HG03045 (cell line): ENCODE results near the gene NUP93.
"Not testable (repeated sequence)": the region's sequence is repeated elsewhere in the genome, so short reads cannot be mapped to it uniquely, and the experiment has no call there.

Experiments used
- ATAC-seq: cut with Tn5 transposase; IDR thresholded peaks from one replicate; pipeline ENCODE4 v1.9.1; 2021; ENCODE audit warnings: mild to moderate bottlenecking, moderate library complexity; ENCODE audit not compliant: unreplicated experiment

The NUP93 gene

DNA sequence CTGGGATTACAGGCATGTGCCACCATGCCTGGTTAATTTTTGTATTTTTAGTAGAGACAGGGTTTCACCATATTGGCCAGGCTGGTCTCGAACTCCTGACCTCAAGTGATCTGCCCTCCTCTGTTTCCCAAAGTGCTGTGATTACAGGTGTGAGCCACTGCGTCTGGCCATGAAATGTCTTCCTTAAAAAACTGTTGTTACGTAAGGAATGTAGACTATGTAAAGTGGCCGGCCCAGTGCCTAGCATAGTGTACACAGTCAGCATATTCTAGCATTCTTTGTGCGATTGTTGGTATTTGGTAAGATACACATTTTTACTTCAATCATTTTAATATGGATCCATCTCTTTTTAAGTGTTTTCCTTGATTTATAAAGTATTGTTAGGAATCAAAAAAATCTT is 81.7 kb downstream of the NUP93 start:
- not testable (repeated sequence) for ATAC-seq

DNA sequence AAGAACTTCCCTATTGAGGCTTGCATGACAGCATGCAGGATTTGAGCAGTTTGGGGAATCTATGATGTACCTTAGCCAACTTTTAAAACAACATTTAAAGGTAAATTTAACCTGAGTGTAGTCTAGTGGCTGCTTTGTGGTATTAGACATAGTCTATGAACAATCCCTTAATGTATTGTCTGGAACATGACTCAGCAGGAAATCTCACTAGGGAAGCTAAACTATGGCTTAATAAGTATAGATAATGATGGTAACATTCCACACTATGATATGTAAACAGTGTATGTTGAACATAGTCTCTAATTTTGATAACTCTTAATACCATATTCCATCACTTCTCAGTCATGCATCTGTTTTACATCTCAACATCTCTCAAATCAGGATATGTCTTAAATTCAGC is 83.0 kb downstream of the NUP93 start:
- ATAC-seq = no peak

DNA sequence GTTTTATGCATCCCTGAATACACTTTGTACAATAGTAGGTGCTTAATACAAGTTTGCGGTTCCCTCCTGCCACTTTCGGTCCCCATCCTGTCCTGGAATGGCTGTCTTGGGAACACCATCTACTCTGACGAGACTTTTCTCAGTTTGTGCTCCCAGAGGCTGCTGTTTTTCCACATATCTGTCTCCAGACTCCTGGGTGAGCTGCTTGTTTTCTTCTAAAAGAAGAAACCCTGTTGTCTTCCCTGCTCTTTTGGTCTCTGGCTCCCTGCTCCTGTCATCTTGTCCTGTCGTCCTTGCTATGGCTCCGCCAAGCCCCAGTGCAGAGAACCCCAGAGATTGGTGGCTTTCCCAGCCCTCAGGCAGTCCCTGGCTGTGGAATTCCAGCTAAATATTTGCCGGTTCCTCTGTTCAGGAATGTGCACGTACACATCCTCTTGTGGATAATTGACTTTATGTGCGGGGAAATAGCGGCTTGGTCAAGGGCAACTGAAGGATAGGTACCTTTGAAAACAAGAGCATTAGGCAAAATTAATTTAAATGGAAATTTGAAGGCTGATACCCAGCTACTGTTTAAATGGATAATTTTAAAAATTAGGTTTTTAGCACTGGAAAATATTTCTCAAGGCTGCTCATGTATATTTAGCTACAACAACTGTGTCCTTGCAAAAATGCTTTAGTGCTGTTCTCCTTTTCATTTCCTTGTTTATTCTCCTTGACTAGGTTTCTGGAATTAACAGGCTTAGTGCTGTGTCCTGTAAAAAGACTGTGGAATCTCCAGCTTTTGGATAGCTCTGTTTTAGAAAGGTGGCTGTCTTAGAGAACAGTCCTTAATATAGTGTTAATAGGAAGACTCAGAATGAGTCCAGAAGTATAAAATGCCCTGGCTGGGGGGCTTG is 84.9 kb downstream of the NUP93 start:
- no peak for ATAC-seq

DNA sequence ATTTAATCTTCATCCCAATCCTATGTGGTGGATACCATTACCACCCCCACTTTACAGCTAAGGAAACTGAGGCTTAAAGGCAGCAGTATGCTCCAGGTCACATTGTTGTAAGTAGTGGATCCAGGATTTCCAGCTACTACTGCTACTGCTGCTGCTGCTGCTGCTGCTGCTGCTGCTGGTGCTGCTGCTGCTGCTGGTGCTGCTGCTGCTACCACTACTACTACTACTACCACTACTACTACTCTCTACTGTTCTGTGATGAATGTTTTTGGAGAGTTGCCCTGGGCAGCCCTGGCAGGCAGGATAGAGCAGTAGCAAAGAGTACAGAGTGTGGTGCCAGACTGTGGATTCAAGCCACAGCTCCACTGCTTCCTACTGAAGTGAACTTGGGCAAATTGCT is 85.8 kb downstream of the NUP93 start:
- ATAC-seq = no peak

DNA sequence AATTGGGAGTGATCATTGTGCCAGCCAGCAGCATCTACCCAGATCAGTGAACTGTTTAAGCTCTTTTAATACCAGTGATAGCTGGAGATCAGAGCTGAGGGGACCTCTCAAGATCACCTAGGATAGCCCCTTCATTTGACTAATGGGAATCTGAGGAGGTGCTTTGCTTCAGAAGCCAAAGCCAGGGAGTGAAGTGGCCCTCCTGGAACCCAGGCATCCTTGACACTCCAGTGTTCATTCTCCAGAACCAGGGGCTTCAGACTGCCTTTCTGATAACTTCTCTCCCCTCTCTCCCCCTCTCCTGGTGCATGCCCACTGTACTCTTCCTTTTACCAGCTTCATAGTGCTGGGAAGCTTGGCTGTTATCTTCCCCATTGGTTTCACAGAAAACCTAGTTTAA is 87.1 kb downstream of the NUP93 start:
- ATAC-seq = no peak

DNA sequence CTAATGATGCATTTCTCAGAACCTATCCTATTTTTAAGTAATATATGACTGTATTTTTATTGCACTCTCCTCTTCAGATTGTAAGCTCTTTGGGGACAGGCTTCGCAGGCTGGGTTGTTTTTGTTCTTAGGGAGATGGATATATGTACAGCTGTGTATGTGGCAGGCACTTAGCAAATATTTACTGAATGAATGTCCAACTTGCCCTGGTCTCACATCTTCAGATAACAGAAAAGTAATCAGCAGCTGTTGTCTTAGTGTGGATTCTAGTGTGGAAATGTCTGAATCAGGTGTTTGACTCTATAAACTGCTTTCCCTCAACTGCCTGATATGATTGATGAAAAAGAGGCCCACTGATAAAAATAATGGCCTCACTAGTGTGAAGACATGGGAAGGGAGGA is 88.0 kb downstream of the NUP93 start:
- ATAC-seq = no peak

DNA sequence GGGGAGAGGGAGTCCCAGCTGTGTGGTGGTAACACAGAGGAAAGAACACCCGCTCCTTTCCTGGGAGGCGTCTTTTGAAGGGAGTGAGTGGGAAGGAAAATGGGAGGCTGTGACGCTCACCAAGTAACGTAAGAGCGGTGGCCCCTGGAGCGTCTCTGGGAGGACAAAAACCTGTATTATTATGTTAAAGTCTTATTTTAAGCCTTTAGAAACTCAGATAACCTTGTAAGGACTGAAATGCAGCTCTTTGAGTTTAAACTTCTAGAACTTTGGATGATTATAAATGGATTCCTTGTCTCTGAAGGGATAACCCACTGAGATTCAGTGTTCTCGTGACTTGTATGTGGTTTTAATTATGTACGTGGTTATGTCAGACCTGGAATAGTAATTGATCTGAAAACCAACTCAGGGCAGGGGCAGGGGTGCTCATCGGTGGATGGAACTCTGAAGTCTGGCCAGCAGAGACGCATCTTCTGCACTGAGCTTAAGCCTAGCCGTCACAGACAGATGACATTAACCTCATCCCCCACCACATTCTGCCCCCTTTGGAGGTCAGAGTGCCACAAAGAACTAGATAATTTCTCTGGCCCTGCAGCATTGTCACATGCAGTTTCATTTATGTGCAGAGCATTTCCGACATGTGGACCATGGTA is 93.3 kb downstream of the NUP93 start:
- no peak for ATAC-seq

DNA sequence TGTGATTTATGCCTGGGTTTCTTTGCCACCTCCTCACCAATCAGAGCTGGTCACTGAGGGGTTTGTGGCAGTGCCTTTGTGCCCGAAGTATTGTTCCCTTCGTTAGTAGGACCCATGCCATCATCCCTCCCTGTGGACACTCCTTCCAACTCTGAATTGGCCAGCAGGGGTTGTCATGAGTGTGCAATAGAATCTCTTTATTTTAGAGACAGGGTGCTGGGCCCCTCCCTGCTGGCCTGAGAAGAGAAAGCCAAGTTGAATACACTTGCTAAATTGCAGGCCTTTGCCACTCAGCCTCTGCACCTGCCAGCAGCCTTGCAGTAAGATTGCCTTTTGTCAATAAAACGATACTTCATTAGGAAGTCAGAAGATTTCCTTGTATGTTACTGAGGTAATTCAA is 94.4 kb downstream of the NUP93 start:
- ATAC-seq = no peak

DNA sequence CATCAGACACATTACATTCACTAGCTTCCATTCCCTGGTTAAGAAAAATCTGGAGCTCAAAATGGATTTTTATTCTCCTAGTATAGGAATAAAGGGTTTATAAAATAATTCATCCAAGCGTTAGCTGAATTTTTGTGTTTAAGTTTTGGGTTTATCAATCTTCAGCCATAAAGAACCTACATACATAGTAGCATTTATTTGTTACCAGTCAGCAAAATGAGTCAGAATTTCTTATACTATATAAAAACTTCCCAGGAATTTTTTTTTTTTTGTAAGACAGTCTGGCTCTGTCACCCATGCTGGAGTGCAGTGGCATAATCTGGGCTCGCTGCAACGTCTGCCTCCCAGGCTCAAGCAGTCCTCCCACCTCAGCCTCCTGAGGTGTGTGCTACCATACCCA is 94.9 kb downstream of the NUP93 start:
- ATAC-seq = no peak

DNA sequence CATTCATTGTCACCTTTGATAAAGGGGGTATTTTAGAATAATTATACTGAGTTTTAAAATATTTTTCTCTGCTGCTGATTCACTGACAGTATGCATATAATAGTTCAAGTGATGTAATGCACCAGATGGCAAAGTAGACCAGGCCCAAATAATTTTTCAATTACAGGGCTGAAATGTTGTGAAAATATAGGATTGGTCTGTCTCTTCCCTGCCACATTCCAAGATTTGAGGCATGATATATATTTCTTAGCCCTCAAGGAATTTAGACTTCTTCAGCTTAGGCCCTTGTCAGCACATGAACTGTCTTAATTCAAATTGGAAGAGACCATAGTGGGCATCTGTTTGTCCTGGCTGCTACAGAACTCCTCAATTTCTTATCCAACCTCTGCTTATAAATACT is 95.9 kb downstream of the NUP93 start:
- ATAC-seq = no peak

DNA sequence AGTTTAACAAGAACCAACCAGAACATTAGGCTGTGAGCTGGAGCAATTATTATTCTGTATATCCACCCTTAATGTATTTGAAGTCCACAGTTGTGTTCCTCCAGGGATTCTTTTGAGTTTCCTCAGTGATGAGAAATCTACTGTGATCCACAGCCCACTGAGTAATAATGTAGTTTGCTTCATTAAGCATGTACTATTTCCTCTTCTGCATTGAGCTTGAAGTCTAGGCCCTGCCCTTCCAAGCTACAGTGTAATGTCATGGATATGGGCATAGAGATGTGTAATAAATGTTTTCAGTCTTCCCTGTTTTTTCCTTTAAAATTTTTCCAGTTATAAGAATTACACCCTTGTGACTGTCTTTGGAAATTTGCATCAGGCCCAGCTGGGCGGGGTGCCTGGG is 98.7 kb downstream of the NUP93 start:
- no peak for ATAC-seq

DNA sequence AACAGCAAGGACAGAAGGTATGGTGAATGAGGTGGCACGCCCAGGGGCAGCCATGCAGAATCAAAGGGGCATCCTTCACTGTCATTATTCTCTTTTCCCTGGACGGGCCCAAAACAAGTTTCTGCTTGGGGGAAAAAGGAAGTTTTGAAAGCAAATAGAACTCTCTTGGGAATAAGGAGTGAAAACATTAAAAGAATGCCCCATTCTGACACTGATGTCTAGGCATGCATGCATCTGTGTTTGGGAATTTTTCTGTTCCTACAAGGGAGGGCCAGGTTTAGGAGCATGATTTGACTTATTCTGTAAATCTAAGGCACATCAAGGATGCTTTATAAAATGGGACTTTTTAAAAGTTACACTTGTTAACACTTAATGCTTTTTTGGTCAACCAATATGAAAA is 100.7 kb downstream of the NUP93 start:
- ATAC-seq = no peak

DNA sequence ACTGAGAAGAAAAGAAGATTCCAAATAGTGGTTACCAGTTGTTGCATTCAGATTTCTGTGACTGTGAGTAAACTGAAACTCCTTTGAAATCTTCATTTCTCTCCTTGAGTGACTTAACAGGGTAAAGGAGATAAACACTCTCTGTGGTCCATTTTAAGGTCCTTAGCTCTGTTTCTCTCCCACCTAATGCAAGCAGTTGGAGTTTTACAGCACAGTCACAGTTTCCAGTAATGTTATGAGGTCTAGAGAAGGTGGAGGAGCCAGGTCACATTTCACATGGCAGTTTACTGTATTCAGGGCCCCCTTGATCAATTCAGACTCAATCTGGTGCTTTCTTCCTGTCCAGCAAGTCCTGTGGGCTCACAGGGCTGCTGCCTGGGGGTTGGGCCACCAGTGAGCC is 102.8 kb downstream of the NUP93 start:
- ATAC-seq = no peak

DNA sequence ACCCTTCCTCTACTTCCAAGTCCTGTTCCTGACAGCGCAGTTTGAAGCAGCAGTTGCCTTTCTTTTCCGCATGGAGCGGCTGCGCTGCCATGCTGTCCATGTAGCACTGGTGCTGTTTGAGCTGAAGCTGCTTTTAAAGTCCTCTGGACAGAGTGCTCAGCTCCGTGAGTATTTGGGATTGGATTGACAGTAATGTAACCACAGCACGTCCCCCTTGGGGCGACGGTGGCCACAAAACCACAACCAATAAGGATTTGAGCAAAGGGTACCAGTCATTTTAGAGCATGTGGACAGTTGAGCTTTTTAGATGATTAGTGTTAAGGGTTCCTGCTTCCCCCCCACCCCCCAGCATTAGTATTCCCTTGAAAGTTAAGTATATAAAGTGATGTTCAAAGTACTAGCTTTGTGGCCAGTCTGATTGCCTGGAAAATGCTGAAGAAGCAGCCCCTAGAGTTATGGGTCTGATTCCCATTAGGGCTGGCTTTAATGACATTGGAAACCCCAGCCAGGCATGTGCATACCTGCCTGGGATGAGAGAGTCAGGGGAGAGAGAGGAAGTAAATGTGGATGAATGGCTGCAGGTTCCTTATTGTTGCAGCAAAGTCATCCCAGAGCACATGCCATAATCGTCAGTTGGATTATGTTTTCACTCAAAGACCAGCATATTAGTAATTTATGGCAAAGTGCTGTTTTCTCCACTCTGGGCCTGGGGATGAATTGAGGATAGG is 103.5 kb downstream of the NUP93 start:
- ATAC-seq = no peak

DNA sequence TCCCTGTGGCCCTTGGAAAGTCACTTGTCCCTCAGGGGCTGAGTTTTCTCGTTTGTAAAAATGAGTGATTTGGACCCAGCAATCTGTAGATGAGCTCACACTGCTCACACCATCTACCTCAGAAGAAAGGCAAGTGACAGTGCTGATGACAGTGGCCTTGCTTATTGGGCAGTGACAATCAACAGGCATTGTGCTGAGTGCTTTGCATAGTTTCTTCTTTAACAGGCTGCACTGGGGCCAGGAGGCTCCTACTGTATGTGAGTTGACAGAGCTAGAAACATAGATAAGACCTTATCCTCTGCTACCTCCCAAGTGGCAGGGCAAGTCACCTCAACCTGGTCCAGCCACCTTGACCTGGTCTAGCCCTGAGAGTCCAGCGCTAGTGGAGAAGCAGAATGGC is 105.4 kb downstream of the NUP93 start:
- no peak for ATAC-seq

DNA sequence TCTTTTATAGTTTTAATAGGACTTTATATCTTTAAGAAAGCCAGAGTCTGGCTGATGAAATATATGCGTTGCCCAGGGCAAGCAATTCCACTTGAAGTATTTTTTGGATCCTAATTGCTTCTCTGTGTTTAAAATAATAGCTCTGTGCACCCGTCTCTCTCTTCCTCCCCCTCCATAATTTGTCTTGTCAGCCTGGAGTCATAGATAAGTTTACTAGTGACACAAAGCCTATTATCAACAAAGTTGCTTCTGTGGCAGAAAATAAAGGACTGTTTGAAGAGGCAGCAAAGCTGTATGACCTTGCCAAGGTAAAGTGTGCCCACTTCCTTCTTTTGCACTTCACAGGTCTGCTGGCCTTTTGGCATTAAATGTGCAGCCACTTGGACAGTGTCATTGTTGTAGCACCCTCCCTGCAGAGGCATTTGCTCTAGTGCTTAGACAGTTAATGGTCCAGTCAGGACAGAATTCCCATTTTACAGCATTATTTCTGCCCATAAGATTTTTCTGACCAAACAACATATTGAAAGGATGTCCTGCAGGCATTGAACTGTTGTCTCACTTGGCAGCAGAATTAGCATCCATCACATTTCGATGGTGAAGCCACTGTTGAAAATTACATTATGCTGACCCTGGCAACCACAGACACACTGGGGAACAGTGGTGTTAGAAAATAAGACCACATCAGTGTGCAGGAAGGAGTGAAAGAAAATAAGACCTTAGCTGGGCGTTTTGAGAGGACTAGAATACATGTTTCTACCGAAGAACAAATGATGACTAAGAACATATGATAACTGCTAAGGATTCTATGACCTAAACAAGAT is 106.7 kb downstream of the NUP93 start:
- ATAC-seq = no peak

DNA sequence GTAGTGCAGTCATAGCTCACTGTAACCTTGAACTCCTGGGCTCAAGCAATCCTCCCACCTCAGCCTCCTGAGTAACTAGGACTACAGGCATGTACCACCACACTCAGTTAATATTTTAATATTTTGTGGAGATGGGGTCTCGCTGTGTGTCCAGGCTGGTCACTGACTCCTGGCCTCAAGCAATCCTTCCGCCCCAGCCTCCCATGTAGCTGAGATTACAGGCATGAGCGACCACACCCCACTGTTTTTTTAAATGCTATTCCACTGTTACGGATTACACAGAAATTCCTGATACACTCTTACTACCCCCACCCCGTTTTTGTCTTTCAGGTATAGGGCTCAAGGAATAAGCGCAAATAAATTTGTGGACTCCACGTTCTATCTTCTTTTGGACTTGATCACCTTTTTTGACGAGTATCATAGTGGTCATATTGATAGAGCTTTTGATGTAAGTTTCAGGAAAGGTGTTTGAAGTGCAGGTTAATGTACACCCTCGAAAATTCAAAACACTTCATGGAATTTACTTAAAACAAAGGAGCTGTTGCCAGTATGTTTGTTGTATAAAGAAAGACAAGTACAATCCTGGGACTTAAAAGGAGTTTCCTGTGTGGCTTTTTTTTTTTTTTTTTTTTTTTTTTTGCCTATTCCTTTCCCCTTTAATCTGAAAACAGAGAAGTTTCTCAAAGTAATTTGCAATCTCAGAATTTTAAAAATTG is 108.9 kb downstream of the NUP93 start:
- no peak for ATAC-seq

DNA sequence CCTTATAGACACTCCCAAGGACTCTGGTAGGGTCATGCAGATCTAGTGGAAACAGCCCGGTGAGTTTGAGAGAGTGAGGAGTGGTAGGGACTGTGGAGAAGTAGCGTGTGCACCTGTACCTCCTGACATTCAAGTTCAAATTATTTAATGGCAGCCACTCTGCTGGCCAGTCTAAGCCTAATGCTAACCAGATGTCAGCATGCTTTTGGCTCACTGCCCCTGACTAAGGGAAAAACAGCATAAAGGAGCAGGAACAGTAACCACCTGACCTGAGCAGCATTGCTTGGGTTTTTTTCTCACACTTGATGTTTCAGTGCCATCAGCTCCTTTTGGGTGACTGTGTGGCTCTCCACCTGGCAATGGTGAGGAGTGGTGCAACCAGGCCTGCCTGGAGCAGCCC is 111.3 kb downstream of the NUP93 start:
- ATAC-seq = no peak

DNA sequence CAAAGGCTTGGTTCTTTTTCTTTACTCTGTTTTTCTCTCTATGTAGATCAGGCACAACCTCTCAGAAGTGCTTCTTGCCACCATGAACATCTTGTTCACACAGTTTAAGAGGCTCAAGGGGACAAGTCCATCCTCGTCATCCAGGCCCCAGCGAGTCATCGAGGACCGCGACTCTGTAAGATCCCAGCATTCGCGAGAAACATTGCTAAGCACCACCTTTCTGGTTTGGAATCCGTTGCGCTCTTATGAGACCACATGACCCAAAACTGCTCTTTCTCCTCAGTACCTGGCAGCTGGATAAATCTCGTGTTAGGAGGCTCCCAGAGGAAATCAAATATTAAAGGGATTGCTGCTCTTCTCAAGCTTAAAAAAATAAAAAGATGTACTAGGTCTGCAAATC is 111.7 kb downstream of the NUP93 start:
- no peak for ATAC-seq

DNA sequence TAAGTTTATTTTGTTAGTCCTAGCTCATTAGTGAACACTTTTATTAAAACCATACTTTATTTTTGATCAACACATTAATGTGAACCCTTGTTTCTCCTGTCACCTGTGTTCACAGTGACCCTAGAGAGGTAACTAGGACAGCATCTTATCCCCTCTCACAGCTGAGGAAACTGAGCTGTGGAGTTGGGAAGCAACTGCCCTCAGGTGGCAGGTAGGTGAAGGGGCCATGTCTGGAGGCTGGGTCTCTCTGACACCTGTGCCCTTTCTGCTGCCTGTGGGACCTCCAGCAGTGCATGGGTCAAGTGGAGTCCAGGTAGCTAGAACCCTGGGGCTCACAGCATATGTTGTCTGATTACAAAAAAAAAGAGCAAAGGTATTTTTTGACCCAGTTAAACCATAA is 112.2 kb downstream of the NUP93 start:
- ATAC-seq = no peak
